ENCODE measurements around the gene REL.

DNA sequence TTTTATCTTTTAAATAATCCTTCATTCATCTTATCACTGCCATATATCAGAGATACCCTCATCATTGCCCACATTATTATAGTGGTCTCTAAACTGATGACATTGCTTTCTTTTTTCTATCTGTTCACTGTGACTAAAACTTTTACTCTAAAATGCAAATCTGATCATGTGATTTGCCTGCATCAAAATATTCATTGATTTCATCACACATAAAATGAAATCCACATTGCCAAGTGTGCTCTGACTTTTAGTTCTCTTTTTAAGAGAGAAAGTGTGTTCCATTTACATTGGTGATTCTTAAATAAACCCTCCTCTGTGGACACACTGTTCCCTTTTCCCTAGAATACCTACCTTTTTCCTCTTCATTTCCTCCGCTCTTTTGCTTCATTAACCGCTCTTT is 7.5 kb downstream of the REL start:
- TF ChIP-seq, protein P1, sequence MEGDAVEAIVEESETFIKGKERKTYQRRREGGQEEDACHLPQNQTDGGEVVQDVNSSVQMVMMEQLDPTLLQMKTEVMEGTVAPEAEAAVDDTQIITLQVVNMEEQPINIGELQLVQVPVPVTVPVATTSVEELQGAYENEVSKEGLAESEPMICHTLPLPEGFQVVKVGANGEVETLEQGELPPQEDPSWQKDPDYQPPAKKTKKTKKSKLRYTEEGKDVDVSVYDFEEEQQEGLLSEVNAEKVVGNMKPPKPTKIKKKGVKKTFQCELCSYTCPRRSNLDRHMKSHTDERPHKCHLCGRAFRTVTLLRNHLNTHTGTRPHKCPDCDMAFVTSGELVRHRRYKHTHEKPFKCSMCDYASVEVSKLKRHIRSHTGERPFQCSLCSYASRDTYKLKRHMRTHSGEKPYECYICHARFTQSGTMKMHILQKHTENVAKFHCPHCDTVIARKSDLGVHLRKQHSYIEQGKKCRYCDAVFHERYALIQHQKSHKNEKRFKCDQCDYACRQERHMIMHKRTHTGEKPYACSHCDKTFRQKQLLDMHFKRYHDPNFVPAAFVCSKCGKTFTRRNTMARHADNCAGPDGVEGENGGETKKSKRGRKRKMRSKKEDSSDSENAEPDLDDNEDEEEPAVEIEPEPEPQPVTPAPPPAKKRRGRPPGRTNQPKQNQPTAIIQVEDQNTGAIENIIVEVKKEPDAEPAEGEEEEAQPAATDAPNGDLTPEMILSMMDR (IDR thresholded peaks at IDR 0.05): no peak
- TF ChIP-seq POLR2A (IDR thresholded peaks at IDR 0.05): no peak

Data from tibial nerve (tissue), 3 donors.